ENCODE data around the gene TRIM8. TPM values are rescaled to one million over a fixed set of nuclear protein-coding genes. Genes with fewer than 3 reads are reported as not detected.

Gene TRIM8
- total RNA-seq, 2 donors from 2014 or later: 148 to 222 TPM

DNA sequence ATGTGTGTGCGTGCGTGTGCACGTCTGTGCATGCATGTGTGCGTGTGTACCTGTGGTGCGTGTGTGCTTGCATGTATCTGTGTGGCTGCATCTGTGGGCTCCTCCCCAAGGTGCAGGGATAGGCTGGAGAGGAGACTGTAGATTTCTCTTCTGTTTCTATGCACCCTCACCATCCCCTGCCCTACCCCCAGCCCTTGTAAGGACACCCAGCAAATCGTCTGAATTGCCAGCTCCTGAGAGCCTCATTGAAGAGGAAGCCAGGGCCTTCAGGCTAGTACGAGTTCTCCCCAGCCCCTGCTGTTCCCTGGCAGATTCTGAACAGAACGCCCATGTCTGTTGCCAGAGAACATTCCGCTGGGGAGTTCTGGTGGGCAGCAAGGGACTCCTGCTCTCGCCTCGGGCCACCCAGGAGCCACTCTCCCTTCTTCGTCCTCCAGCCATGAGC is 17.0 kb upstream of the TRIM8 start:
- Histone ChIP-seq H3K9me3 (no peaks in the 10 kb centered on the region), H3K4me1 (replicated peaks) (peaks cover 6% of the 10 kb centered on the region), H3K36me3 (no peaks in the 10 kb centered on the region), H3K27me3 (replicated peaks; ENCODE audit: insufficient read depth) (no peaks in the 10 kb centered on the region), H3K4me3 (no peak overlapping the region), H3K27ac (peak overlapping the region; percentile 64 to 73)
- intact Hi-C loops (cut with DNase I): no loop called here
- DNase-seq (ENCODE audit: low spot score): no peak
- no peak for TF ChIP-seq POLR2A (IDR thresholded peaks at IDR 0.05)
- no peak for TF ChIP-seq POLR2AphosphoS5 (IDR thresholded peaks at IDR 0.05)
- TF ChIP-seq, protein P1, sequence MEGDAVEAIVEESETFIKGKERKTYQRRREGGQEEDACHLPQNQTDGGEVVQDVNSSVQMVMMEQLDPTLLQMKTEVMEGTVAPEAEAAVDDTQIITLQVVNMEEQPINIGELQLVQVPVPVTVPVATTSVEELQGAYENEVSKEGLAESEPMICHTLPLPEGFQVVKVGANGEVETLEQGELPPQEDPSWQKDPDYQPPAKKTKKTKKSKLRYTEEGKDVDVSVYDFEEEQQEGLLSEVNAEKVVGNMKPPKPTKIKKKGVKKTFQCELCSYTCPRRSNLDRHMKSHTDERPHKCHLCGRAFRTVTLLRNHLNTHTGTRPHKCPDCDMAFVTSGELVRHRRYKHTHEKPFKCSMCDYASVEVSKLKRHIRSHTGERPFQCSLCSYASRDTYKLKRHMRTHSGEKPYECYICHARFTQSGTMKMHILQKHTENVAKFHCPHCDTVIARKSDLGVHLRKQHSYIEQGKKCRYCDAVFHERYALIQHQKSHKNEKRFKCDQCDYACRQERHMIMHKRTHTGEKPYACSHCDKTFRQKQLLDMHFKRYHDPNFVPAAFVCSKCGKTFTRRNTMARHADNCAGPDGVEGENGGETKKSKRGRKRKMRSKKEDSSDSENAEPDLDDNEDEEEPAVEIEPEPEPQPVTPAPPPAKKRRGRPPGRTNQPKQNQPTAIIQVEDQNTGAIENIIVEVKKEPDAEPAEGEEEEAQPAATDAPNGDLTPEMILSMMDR (IDR thresholded peaks at IDR 0.05): no peak
- 52% methylated on average over 12 of the region's 12 CpGs for WGBS

DNA sequence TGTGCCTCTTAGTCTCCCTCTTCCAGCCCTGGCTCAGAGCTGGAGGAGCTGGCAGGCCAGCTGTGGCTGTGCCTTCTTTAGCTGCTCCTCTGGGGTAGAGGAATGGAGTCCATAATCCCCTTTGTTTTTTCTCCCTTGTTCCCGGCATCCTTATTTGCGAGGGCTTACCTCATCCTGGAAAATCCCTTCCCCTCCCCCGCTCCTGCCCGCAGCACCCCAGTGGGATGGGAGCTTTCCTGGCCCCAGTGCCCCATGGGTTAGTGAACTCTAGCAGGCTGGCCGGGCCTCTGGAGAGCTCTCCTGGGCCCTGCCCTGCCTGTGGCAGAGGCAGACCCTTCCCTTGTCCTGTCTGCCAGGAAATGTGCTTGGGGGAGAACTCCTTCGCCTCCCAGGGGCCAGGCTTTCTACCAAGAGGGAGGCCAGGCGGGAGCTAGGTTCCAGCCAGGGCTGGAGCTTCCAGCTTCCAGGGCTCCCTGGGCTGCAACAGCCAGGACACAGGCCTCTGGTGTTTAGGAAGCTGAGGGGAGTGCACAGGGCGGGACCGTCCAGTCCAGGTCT is 16.5 kb upstream of the TRIM8 start:
- Histone ChIP-seq H3K9me3 (no peaks in the 10 kb centered on the region), H3K4me3 (no peak overlapping the region), H3K27ac (peak overlapping the region; percentile 64 to 73), H3K36me3 (no peaks in the 10 kb centered on the region), H3K4me1 (replicated peaks) (peaks cover 4% of the 10 kb centered on the region), H3K27me3 (replicated peaks; ENCODE audit: insufficient read depth) (no peaks in the 10 kb centered on the region)
- 64% methylated on average over 8 of the region's 9 CpGs for WGBS
- intact Hi-C loops (cut with DNase I): no loop called here
- no peak for DNase-seq (ENCODE audit: low spot score)
- TF ChIP-seq, protein P1 (IDR thresholded peaks at IDR 0.05): no peak
- TF ChIP-seq POLR2AphosphoS5 (IDR thresholded peaks at IDR 0.05) (no peak), POLR2A (IDR thresholded peaks at IDR 0.05) (no peak)

DNA sequence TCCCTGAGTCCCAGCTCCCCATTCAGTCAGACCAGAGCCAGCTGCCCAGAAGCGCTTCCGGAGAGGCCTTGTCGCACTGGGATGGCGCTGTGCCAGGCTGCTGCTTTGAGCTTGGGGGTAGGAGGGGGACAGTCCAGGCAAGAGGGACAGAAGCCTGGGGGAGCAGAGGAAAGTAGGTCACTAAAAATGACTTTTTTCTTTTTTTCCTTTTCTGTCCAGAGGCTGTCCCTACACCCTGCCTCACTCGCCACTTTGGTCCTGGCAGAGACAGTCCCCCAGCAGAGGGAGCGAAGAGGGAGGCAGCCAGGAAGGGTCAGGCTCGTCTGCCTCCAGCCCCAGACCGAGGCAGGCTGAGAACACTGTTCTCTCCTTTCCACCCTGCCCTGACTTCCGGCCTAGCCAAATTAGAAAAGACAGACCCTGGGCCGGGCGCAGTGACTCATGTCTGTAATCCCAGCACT is 15.8 kb upstream of the TRIM8 start:
- DNase-seq (ENCODE audit: low spot score): no peak
- 59% methylated on average over 11 of the region's 11 CpGs for WGBS

DNA sequence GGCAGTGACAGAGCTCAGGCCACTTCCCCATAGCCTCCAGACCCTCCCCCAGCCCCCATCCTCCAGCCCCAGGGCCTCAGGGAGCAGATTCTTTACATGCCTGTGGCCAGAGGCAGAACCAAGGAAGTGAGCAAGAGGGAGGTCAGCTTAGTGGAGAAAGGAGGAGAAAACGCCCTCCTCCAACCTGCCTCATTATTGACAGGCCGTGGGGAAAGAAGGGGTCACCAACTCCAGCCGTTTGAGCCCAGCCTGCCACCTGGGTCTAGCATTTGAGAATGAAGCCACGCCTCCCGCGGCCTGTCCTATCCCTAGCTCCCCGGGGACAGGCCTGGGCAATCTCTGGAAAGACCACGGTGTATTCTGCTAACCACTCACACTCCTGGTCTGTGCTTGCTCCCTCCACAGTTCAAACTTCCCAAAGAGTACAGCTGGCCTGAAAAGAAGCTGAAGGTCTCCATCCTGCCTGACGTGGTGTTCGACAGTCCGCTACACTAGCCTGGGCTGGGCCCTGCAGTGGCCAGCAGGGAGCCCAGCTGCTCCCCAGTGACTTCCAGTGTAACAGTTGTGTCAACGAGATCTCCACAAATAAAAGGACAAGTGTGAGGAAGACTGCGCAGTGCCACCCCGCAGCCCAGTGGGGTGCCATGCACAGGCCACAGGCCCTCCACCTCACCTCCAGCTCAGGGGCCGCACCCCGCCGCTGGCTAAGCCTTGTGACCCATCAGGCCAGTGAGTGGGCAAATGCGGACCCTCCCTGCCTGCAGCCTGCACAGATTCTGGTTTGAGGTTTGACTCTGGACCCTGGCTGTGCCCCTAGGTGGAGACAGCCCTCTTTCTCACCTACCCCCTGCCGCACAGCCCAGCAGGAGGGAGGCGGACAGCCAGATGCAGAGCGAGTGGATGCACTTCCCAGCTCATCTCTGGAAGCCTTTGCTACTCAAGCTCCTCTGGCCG is 14.3 kb upstream of the TRIM8 start:
- TF ChIP-seq, protein P1 (IDR thresholded peaks at IDR 0.05): no peak
- no peak for TF ChIP-seq POLR2AphosphoS5 (IDR thresholded peaks at IDR 0.05)
- no peak for TF ChIP-seq POLR2A (IDR thresholded peaks at IDR 0.05)
- DNase-seq (ENCODE audit: low spot score): no peak
- Histone ChIP-seq H3K4me1 (replicated peaks) (peaks cover 4% of the 10 kb centered on the region), H3K27me3 (replicated peaks; ENCODE audit: insufficient read depth) (no peaks in the 10 kb centered on the region), H3K9me3 (no peaks in the 10 kb centered on the region), H3K27ac (no peak overlapping the region), H3K4me3 (no peak overlapping the region), H3K36me3 (no peaks in the 10 kb centered on the region)
- intact Hi-C loops (cut with DNase I): no loop called here
- WGBS: 65% methylated on average over 22 of the region's 22 CpGs

More for the DNA sequence above, 15.8 kb upstream of the TRIM8 start:
- intact Hi-C loops (cut with DNase I): no loop called here
- Histone ChIP-seq H3K27ac (peak overlapping the region; percentile 64 to 73), H3K4me1 (replicated peaks) (peaks cover 4% of the 10 kb centered on the region), H3K27me3 (replicated peaks; ENCODE audit: insufficient read depth) (no peaks in the 10 kb centered on the region), H3K4me3 (no peak overlapping the region), H3K36me3 (no peaks in the 10 kb centered on the region), H3K9me3 (no peaks in the 10 kb centered on the region)
- no peak for TF ChIP-seq POLR2AphosphoS5 (IDR thresholded peaks at IDR 0.05)
- no peak for TF ChIP-seq POLR2A (IDR thresholded peaks at IDR 0.05)
- TF ChIP-seq, protein P1 (IDR thresholded peaks at IDR 0.05): no peak

Data from prostate gland (tissue), 2 donors.